Mesodermal cell (in vitro differentiated cells): ENCODE measurements around the gene NAB1.

Source experiments
- H3K27ac ChIP-seq: 2 replicates; pipeline ENCODE4 v1.7.0; 2013; ENCODE audit warnings: mild to moderate bottlenecking, low read depth, low read length, moderate library complexity; ENCODE audit not compliant: severe bottlenecking
- H3K36me3 ChIP-seq: 2 replicates; pipeline ENCODE4 v1.7.1; 2013; ENCODE audit warnings: mild to moderate bottlenecking, low read length, moderate library complexity; ENCODE audit not compliant: control insufficient read depth, insufficient read depth
- H3K4me1 ChIP-seq: one replicate; pipeline ENCODE4 v1.7.1; 2013; ENCODE audit warnings: mild to moderate bottlenecking, low read length; ENCODE audit not compliant: insufficient read depth, control insufficient read depth, poor library complexity, severe bottlenecking
- H3K4me3 ChIP-seq: 2 replicates; pipeline ENCODE4 v1.7.0; 2013; ENCODE audit warnings: low read length, control low read depth, mild to moderate bottlenecking; ENCODE audit not compliant: insufficient read depth, poor library complexity, severe bottlenecking; ENCODE audit errors: extremely low read depth
- H3K9me3 ChIP-seq: 2 replicates; pipeline ENCODE4 v1.7.1; 2013; ENCODE audit warnings: mild to moderate bottlenecking, low read length, moderate library complexity; ENCODE audit not compliant: control insufficient read depth
- WGBS, 2 experiments: methylation state at CpG; one replicate each; pipeline ENCODE4 v1.1.5; 2013; ENCODE audit warnings: missing lambda C conversion rate in 2 of 2; ENCODE audit not compliant: insufficient coverage in 2 of 2; 5-methylcytosine and 5-hydroxymethylcytosine counted together

Gene NAB1

GRCh38 chr2:190637903-190638618 is 10.8 kb upstream of the NAB1 start:
- H3K9me3 ChIP-seq, result no peaks in the 10 kb centered on the region
- H3K36me3 ChIP-seq, result no peaks in the 10 kb centered on the region
- no peak overlapping the region for H3K27ac ChIP-seq
- no peak overlapping the region for H3K4me3 ChIP-seq
- peaks cover 17% of the 10 kb centered on the region for H3K4me1 ChIP-seq
- 74 to 85% methylated on average over 5 to 8 of the region's 8 CpGs for WGBS, 2 experiments

GRCh38 chr2:190640117-190640516 is 8.8 kb upstream of the NAB1 start:
- no peak overlapping the region for H3K4me3 ChIP-seq
- WGBS, 2 experiments, result no CpG with 5 or more reads among the region's 1 CpG

DNA sequence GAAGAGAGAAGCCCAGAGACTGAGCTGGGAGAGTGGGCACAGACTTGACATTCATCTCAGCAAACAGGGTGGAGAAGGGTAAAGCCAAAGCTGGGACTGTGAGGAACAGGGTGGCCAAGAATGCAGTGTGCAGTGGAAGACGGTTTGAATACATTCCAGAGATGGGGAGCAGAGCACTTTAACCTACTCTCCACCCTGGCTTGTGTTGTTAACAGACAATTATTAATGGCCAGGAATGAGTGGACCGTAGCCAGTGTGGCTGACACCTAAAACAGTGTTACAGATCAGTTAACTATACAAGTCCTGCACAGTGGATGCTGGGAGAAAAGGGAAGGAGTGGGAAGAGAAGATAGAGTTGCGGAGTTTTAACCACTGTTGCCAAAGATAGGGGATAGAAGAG is 7.4 kb upstream of the NAB1 start:
- H3K4me3 ChIP-seq, result no peak overlapping the region
- H3K9me3 ChIP-seq, result no peaks in the 10 kb centered on the region
- WGBS, 2 experiments, result 80 to 100% methylated on average over 1 to 2 of the region's 3 CpGs
- H3K36me3 ChIP-seq, result no peaks in the 10 kb centered on the region
- no peak overlapping the region for H3K27ac ChIP-seq
- peaks cover 16% of the 10 kb centered on the region for H3K4me1 ChIP-seq

More at GRCh38 chr2:190640117-190640516, 8.8 kb upstream of the NAB1 start:
- no peaks in the 10 kb centered on the region for H3K36me3 ChIP-seq
- no peak overlapping the region for H3K27ac ChIP-seq
- H3K9me3 ChIP-seq, result no peaks in the 10 kb centered on the region
- peaks cover 17% of the 10 kb centered on the region for H3K4me1 ChIP-seq

DNA sequence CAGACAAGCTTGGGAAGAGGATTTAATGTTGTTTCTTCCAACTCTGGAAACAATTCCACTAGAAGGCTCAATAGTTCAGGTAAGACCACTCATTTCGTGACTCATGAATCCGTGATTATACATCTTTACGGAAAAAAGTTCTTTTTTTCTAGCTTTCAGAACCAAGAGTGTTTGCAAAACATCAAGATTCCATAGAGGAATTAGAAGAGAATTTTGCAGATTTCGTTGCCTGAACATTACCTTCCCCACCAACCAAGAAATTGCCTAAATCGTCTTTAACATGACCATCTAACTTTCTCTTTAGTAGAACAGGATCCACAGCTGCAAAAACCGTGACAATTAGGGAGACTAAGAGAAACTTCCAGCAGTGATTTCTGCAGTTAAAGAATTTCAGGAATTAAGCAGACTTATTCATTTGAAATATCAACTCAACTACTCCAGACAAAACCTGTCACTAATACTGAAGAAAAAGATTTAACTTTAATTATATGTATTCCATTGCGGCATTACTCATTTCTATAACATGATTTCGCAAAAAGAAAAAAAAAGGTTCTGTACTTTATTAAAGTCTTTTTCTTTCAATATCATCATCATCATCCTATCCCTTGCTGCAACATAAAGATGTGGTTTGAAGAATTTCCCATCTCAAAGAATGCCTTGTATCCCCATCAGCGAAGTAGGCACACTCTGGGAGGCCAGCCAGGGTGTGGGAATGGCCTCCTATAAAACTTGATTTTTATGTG is 1.9 kb upstream of the NAB1 start:
- H3K27ac ChIP-seq, result peak overlapping the region; percentile 8
- no peaks in the 10 kb centered on the region for H3K36me3 ChIP-seq
- H3K4me1 ChIP-seq, result peaks cover 10% of the 10 kb centered on the region
- no peak overlapping the region for H3K4me3 ChIP-seq
- WGBS, 2 experiments, result 41 to 100% methylated on average over 2 to 3 of the region's 9 CpGs
- H3K9me3 ChIP-seq, result no peaks in the 10 kb centered on the region

GRCh38 chr2:190648289-190649034 is 421 bp upstream of the NAB1 start:
- Histone ChIP-seq H3K27ac (peak overlapping the region; percentile 45), H3K36me3 (no peaks in the 10 kb centered on the region), H3K9me3 (no peaks in the 10 kb centered on the region), H3K4me1 (peaks cover 10% of the 10 kb centered on the region), H3K4me3 (peak overlapping the region; percentile 57)
- WGBS, 2 experiments, result 0% methylated on average over 10 to 25 of the region's 78 CpGs

- no peaks in the 10 kb centered on the region for H3K36me3 ChIP-seq
- 4% methylated on average over 13 of the region's 15 CpGs for whole genome bisulfite sequencing, 2 experiments
- H3K4me1 ChIP-seq, result peaks cover 10% of the 10 kb centered on the region
- H3K4me3 ChIP-seq, result peak overlapping the region; percentile 77
- H3K9me3 ChIP-seq, result no peaks in the 10 kb centered on the region
- H3K27ac ChIP-seq, result peak overlapping the region; percentile 70
Measured at GRCh38 chr2:190649798-190650390, 1.0 kb downstream of the NAB1 start.

- no peak overlapping the region for H3K27ac ChIP-seq
- H3K36me3 ChIP-seq, result peaks cover 2% of the 10 kb centered on the region
- H3K4me1 ChIP-seq, result peaks cover 8% of the 10 kb centered on the region
- WGBS, 2 experiments, result 100% methylated on average over 1 of the region's 2 CpGs; no CpG with 5 or more reads in 1 of the 2 experiments
- H3K4me3 ChIP-seq, result no peak overlapping the region
- H3K9me3 ChIP-seq, result no peaks in the 10 kb centered on the region
Measured at GRCh38 chr2:190651413-190651812, 2.5 kb downstream of the NAB1 start.

DNA sequence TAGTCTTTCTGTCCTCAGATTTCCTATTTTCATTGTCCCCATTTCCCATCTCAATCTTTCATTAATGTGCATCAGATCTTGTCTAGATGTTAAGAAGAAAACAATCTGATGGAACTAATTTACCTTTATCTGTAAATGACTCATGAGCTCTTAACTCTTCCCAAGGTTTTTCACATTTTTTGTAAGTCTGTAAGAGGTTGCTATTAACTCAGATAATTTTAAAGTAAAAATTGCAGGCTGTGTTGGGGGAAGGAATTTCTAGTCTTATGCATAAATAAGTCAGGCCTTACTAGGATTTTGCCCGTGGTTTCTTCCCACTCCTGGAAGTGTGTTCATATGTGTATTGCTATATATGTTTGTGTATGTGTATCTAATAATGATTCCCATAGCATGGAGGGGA is 4.3 kb downstream of the NAB1 start:
- Histone ChIP-seq H3K4me1 (peaks cover 6% of the 10 kb centered on the region), H3K4me3 (no peak overlapping the region), H3K27ac (no peak overlapping the region), H3K9me3 (no peaks in the 10 kb centered on the region), H3K36me3 (peaks cover 2% of the 10 kb centered on the region)
- WGBS, 2 experiments, result no CpG with 5 or more reads among the region's 1 CpG

- Histone ChIP-seq H3K4me1 (peaks cover 6% of the 10 kb centered on the region), H3K4me3 (no peak overlapping the region), H3K36me3 (peaks cover 2% of the 10 kb centered on the region), H3K27ac (no peak overlapping the region), H3K9me3 (no peaks in the 10 kb centered on the region)
Measured at GRCh38 chr2:190653931-190654330, 5.0 kb downstream of the NAB1 start.

GRCh38 chr2:190655113-190655512 is 6.2 kb downstream of the NAB1 start:
- H3K27ac ChIP-seq, result no peak overlapping the region
- no peak overlapping the region for H3K4me3 ChIP-seq
- WGBS, 2 experiments, result 83% methylated on average over 1 of the region's 1 CpG; no CpG with 5 or more reads in 1 of the 2 experiments
- H3K9me3 ChIP-seq, result no peaks in the 10 kb centered on the region
- H3K4me1 ChIP-seq, result peaks cover 6% of the 10 kb centered on the region
- peaks cover 11% of the 10 kb centered on the region for H3K36me3 ChIP-seq
